CD4-positive, alpha-beta T cell treated with Interleukin-17A for 4 hours (primary cell): ENCODE data around the gene JPH3.

Source experiments
- DNase-seq: peaks from one replicate; pipeline ENCODE4 v3.0.0-alpha.2; 2020; ENCODE audit warnings: mixed read lengths

Gene JPH3

DNA sequence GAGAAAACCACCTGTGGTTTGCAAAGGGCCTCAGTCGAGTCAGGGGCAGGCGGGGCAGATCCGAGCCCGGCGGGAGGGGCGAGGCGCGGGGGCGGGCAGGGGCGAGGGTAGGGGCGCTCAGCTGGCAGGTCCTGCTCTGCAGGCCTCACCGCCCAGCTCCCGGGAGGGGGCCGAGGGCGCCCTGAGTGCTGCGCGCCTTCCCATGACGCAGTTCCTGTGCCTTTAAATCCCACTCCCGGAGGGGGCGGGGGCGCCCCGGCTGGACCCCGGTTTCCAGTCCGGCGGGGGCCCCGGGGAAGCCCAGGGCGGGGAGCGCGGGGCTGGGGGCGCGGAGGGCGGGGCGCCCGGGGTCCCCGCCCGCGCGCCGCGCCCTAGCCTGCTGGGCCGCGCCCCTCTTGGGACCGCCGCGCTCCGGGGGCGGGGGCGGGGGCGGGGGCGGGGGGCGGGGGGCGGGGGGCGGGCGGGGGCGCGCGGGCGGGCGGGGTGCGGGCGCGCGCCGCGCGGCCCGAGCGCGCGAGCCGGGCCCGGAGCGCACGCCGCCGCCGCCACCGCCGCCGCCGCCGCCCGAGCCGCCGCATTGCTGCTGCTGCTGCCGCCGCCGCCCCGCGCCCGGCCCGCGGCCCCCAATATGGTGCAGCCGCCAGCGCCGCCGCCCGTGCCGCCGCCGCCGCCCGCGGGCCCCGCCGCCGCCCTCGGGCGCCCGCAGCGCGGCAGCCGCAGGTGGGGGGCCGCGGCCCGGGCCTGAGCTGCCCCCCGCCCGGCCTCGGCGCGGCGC, at the start of gene JPH3:
Gene JPH3, plus strand, starts transcription at position 508 of the 775 bp plus-strand sequence. CDS start 639 bp downstream, outside the sequence.
- DNase-seq: no peak

DNA sequence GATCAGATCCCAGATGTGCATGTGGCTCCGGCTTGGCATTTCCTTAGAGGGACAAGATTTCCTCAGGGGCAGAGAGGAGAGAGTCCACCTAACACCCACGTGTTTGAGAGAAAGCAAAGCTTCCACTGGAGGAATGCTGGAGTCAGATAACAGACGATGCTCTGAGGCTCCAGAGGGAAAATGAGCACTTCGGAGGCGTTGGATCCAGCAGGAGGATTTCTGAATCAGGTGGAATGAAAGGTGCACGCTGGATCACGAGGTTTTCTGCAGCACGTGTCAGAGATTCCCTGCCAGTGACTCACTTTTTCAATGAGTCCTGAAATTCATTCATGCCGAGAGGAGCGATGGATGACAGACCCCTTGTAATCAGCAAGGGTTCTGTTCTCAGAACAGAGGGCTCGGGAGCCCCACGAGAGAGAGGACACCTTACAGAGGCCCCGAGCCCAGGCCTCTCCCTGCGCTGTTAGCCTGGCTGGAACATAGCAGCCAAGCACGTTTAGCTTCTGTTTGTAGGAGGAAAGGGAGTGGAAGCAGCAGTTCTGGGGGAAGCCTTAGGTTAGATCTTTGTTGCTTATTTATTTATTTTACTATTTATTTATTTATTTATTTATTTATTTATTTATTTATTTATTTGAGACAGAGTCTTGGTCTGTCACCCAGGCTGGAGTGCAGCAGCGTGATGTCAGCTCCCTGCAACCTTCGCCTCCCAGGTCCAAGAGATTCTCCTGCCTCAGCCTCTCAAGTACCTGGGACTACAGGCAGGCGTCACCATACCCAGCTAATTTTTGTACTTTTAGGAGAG, 49.3 kb upstream of the JPH3 start:
- no peak for DNase-seq

DNA sequence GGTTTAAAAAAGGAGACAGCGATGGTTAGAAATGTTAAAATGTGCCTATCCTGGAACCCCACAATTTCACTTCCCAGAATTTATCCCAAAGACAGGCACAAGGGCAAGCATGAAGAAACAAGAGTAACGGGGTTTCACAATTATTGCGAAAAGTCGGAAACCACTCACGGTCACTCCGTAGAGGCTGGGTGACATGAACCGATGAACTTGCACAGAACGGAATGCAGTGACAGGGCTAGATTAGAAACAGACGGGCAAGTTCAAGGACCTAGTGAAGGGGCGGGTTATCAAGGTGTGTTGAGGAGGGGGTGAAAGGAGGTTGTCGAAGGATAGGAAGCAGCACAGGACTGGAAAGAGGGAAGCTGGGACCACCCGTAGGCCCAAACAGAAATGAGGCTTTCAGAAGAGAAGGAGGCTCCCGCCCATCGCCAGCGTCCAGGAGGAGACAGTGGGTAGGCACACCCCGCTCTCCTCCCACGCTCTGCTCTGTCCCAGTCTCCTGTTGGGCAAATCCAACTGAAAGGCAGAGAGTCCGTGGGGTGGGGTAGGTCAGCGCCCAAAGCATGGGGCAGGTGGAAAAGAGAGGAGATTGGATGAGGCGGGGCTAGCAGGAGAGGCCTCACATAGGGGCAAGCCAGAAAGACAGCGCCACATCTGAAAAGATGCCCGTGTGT, 47.4 kb upstream of the JPH3 start:
- no peak for DNase-seq

- DNase-seq: no peak
These were observed 46.7 kb upstream of the JPH3 start for GRCh38 chr16:87555647-87556046.

- no peak for DNase-seq
These were observed 45.3 kb upstream of the JPH3 start for GRCh38 chr16:87556941-87557459.

GRCh38 chr16:87558682-87559081, 43.6 kb upstream of the JPH3 start:
- DNase-seq: no peak

DNA sequence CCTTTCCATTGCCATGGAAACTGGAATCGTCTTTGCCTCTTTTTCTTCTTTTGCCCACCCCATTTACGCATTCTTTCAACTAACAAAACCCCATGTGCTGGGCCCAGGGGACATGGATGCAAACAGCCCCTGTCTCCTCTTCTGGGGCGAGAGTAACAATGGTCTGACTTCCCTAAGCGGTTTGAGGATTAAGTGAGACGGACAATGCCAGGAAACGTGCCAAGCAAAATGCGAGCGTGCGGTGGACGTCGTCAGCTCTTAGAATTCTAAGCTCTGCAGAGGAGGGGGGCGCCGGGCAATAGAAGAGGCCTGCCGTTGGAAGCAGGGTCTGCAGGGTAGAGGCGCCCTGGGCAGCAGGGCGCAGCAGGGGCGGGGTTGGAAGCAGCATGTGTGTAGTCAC, 42.4 kb upstream of the JPH3 start:
- DNase-seq: no peak

DNA sequence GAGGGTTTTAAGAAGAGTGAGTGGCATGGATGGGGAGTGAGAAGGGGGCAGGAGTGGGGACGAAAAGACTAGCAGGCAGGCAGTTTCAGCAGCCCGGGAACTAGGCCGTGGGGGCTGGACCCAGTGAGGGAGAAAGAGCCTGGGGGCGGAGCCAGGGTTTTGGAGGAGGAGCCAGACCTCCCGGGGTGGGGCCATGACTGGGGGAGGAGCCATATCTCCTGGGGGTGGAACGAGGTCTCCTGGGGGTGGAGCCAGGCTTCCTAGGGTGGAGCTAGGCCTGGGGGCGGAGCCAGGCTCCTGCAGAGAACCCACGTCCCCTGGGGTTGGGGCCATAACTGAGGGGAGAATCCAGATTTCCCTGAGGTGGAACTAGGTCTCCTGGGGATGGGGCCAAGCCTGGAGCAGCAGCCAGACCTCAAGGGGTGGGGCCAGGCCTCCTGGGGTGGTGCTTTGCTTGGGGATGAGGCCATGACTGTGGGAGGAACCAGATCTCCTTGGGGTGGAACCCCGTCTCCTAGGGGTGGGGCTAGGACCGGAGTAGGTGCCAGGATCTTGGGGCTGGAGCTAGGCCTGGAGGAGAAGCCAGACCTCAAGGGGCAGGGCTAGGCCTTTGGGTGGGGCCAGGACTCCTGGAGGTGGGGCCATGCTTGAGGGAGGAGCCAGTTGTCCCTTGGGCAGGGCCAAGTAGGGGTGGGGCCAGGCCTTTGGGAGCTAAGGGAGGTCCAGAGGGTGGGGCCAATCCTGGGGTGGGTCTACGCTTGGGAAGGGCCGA, 41.7 kb upstream of the JPH3 start:
- no peak for DNase-seq

DNA sequence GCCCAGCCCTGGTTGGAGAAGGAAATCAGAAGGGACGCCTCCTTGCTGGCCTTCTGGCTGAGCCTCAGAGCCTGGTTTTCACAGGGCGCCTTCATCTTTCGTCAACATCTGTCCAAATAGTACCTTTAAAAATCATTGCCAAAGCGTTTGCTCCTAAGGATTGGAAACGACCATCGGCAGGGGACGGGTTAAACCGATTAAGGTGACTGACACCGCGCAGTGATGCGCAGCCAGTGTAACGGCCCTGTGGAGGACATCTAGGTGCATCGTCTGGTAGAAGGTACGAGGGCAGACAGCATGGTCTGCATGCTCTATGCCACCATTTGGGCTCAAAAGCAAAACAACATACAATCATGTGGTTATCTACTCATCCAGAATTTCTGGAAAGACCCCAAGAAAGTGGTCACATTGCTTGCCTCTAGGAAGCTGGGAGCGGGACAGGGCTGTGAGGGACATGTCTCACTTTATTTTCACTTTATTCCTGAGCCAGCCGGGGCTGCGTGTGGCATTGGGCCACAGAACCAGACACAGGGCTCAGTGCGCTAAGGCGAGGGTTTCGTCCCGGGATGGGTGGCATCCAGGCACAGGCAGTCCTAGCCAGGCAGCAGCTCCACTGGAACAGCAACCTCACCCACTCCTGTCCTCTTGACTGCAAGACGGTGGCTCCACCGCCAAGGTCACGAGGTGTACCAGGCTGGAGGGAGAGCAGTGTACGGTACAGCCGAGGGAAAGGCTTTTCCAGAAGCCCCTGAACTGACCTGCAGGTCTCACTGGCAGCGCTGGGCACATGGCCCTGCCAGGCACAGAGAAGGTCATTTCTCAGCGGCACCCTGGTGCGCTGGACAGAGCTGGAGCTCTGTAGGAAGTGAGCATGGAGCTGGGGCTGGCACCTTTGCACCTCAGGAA, 40.9 kb upstream of the JPH3 start:
- DNase-seq: no peak

DNA sequence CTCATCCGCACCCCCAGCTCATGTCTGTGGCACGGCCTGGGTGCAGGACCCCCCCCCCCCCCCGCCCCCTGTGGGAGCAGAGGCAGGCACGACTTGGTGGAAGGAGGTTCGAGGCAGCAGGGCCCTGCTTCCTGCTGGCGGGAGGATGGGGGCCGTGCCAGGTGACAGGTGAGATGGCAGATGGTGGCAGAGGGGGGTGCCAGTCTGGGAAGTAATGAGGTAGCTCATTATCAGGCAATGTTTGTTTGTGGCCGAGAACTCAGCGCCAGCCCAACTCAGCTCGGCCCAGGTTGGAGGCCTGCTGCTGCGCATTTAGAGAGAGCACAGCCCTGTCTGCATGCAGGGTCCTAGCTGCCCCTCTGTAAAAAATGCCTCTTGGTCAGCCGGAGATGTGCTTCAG, 40.1 kb upstream of the JPH3 start:
- no peak for DNase-seq

DNA sequence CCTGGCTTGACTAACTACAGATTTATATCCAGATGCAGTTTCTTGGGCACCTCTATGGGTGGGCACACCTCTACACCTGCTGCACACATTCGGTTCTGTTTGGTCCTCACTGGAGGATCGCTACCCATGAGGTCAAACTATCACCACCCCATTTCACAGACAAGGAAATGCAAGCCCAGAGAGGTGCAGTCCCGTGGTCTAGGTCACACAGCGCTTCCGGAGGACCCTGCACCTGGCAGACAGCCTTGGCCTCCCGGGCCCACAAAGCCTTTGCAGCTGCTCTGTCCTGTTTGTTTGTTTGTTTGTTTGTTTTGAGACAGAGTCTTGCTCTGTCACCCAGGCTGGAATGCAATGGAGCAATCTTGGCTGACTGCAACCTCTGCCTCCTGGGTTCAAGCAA, 39.3 kb upstream of the JPH3 start:
- no peak for DNase-seq

DNA sequence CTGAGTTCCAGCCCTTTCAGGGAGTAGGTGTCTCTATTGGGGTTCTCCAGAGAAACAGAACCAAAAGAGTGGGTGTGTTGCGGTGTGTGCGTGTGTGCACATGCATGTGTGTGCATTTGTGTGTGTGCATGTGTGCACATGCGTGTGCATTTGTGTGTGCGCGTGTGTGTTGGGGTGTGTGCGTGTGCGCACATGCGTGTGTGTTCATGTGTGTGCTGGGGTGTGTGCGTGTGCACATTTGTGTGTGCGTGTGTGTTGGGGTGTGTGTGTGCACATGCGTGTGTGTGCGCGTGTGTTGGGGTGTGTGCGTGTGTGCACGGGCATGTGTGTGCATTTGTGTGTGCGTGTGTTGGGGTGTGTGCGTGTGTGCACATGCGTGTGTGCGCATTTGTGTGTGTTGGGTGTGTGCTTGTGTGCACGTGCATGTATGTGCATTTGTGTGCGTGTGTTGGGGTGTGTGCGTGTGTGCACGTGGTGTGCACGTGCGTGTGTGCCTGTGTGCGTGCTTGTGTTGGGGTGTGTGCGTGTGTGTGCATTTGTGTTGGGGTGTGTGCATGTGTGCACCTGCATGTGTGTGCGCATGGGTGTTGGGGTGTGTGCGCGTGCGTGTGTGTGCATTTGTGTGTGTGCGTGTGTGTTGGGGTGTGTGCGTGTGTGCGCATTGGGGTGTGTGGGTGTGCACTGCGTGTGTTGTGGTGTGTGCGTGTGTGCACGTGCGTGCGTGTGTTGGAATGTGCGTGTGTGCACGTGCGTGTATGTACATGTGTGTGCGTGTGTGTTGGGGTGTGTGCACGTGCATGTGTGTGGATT, 38.4 kb upstream of the JPH3 start:
- DNase-seq: no peak

DNA sequence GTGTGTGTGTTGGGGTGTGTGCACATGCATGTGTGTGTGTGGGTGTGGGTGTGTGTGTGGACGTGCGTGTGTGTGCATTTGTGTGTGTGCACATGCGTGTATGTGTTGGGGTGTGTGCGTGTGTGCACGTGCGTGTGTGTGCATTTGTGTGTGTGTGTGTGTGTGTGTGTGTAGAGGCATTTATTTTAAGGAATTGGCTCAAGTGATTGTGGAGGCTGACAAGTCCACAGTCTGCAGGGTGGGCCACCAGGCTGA, 37.9 kb upstream of the JPH3 start:
- DNase-seq: no peak

GRCh38 chr16:87569601-87570571, 32.4 kb upstream of the JPH3 start:
- no peak for DNase-seq

- no peak for DNase-seq
These were observed 31.8 kb upstream of the JPH3 start for GRCh38 chr16:87570572-87570937.

DNA sequence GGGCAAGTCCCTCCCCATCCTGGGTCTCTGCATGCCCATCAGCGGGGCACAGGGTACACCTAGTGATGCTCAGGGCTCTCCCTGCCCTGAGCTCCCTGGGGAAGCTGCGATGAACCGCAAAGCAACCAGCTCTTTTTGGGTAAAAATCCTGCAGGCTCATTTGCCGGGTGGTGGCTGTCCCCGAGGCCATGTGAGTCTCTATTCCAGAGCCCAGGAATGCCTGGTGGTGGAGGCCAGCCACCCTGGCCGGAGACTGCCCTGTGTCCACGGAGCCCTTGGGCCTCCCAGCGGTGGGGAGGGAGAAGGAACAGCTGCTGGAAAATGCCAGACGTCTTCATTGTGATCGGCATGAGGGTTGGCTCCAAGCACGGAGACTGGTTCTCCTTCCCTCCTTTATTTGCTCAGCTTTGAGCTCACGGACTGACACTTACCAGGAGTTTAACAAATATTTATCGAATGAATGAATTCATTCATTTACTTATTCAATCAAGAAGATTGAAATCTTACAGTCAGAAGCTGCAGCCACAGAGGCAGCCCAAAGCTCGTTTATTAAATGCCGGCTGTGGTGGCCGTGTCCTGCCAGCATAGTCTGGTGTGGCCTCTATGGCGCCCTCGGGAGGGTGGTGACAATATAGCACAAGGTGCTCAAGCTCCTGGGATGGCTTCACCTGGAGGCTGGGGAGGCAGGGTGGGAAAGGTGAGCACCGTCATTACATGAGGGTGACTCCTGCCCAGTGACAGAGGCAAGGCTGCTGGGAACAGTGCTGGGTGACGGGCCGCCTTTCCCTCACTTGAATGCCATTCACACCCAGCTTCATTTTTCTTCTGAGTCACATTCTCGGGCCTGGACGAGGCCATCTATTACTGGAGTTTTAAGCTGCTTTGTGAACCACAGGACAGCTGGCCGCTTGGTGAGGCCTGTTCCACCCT, 31.1 kb upstream of the JPH3 start:
- DNase-seq: no peak

DNA sequence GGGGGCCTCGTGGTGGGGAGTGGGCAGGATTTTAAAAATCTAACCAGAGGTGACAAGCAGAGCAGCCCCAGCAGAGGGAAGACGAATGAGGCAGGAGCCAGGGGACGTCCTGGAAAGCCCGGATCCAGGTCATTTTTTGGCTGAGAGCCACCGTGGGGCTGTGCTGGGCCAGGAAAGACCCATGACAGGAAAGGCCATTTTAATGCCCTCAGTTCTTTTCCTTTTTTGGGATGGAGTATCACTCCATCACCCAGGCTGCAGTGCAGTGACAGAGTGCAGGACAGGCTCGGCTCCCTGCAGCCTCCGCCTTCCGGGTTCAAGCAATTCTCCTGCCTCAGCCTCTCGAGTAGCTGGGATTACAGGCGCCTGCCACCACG, 30.5 kb upstream of the JPH3 start:
- DNase-seq: no peak

GRCh38 chr16:87572959-87573358, 29.3 kb upstream of the JPH3 start:
- DNase-seq: no peak
